Ramos (cell line): ENCODE measurements around the gene MAK.
"Not testable (repeated sequence)": the region's sequence is repeated elsewhere in the genome, so short reads cannot be mapped to it uniquely, and the experiment has no call there.

Source experiments
- in situ Hi-C: fragments of 300-500 bp; cut with MboI; formaldehyde crosslinking; loops from one replicate; pipeline ENCODE4 v1.14.3; 2022; ENCODE audit warnings: low sequenced_read_pairs; ENCODE audit not compliant: unreplicated experiment

MAK gene

GRCh38 chr6:10837995-10838793 is at the start of gene MAK:
TSS of gene MAK (minus strand) at chr6:10838539. CDS start at chr6:10830648, 7,891 bp downstream.
- in situ Hi-C loops, result no loop called here

- in situ Hi-C loops, result no loop called here
These were observed 48.6 kb upstream of the MAK start, which contains the start of gene SYCP2L for GRCh38 chr6:10886691-10887502. TSS of gene SYCP2L (plus strand) at chr6:10887052. CDS start at chr6:10887127, 75 bp downstream.

- in situ Hi-C loops, result not testable (repeated sequence)
These were observed 48.0 kb upstream of the MAK start for GRCh38 chr6:10886365-10886690.

- in situ Hi-C loops, result no loop called here
These were observed 46.1 kb upstream of the MAK start for GRCh38 chr6:10884245-10884972.

GRCh38 chr6:10883312-10884244 is 45.2 kb upstream of the MAK start:
- in situ Hi-C loops, result no loop called here

GRCh38 chr6:10882657-10883171 is 44.4 kb upstream of the MAK start:
- in situ Hi-C loops, result no loop called here

GRCh38 chr6:10882253-10882630 is 43.9 kb upstream of the MAK start:
- in situ Hi-C loops, result not testable (repeated sequence)

GRCh38 chr6:10880366-10880765 is 42.0 kb upstream of the MAK start:
- in situ Hi-C loops, result no loop called here

GRCh38 chr6:10877871-10878270 is 39.5 kb upstream of the MAK start:
- in situ Hi-C loops, result no loop called here

- in situ Hi-C loops, result no loop called here
These were observed 38.7 kb upstream of the MAK start for GRCh38 chr6:10877012-10877411.

GRCh38 chr6:10875026-10875425 is 36.7 kb upstream of the MAK start:
- in situ Hi-C loops, result no loop called here

- in situ Hi-C loops, result no loop called here
These were observed 35.9 kb upstream of the MAK start for GRCh38 chr6:10874207-10874606.

GRCh38 chr6:10873374-10873773 is 35.0 kb upstream of the MAK start:
- in situ Hi-C loops, result no loop called here

- in situ Hi-C loops, result no loop called here
These were observed 29.6 kb upstream of the MAK start for GRCh38 chr6:10867952-10868351.

- in situ Hi-C loops, result not testable (repeated sequence)
These were observed 28.4 kb upstream of the MAK start for GRCh38 chr6:10866709-10867108.

- in situ Hi-C loops, result not testable (repeated sequence)
These were observed 24.7 kb upstream of the MAK start for GRCh38 chr6:10863031-10863430.

- in situ Hi-C loops, result no loop called here
These were observed 24.0 kb upstream of the MAK start for GRCh38 chr6:10862361-10862760.

- in situ Hi-C loops, result no loop called here
These were observed 22.7 kb upstream of the MAK start for GRCh38 chr6:10861086-10861485.

- in situ Hi-C loops, result no loop called here
These were observed 18.9 kb upstream of the MAK start for GRCh38 chr6:10857259-10857658.
